Measurements from ENCODE around the gene SPATA33.
A peak's percentile ranks its signal among the peaks of the same experiment; 100 is the strongest.

SPATA33 gene

GRCh38 chr16:89695086-89695874 is 37.6 kb downstream of the SPATA33 start:
- Histone ChIP-seq H3K4me3 (ENCODE audit: insufficient read depth in 1 of 2, low read depth in 1 of 2, low read length in 2 of 2) (no peak overlapping the region), H3K27ac (ENCODE audit: low read length, poor library complexity, severe bottlenecking) (no peak overlapping the region), H3K9me3 (ENCODE audit: control insufficient read depth, low read length) (no peaks in the 10 kb centered on the region), H3K36me3 (ENCODE audit: control insufficient read depth in 1 of 2, insufficient read depth in 2 of 2, low read depth in 1 of 2, low read length in 2 of 2) (peaks cover 45 to 76% of the 10 kb centered on the region in 2 experiments), H3K9ac (ENCODE audit: low read length) (no peak overlapping the region), H3K79me1 (replicated peaks; ENCODE audit: low read length, poor library complexity, severe bottlenecking) (peaks cover 35% of the 10 kb centered on the region), H3K4ac (ENCODE audit: low read depth in 1 of 2, low read length in 2 of 2) (no peak overlapping the region), H3K4me2 (ENCODE audit: low read length, poor library complexity, severe bottlenecking) (no peak overlapping the region), H3K4me1 (ENCODE audit: control insufficient read depth, insufficient read depth, low read depth, low read length) (peaks cover 32% of the 10 kb centered on the region), H2AK5ac (ENCODE audit: low read length, severe bottlenecking) (no peak overlapping the region), H2BK12ac (ENCODE audit: low read length in 2 of 2) (no peak overlapping the region), H4K8ac (ENCODE audit: low read length) (no peak overlapping the region), H2AFZ (ENCODE audit: low read depth, low read length) (no peak overlapping the region), H2BK120ac (ENCODE audit: low read depth, low read length) (no peak overlapping the region), H4K91ac (ENCODE audit: low read length) (peak overlapping the region; percentile 55), H2BK5ac (ENCODE audit: low read depth, low read length, poor library complexity, severe bottlenecking) (peak overlapping the region; percentile 10), H3K27me3 (ENCODE audit: control insufficient read depth in 1 of 2, insufficient read depth in 1 of 2, low read length in 2 of 2) (no peaks in the 10 kb centered on the region), H3K18ac (ENCODE audit: low read depth in 1 of 2, low read length in 2 of 2) (no peak overlapping the region), H2BK15ac (ENCODE audit: low read depth, poor library complexity, severe bottlenecking) (no peak overlapping the region), H3K23ac (ENCODE audit: low read length in 2 of 2) (no peak overlapping the region), H3K14ac (ENCODE audit: low read length in 2 of 2) (no peak overlapping the region)
- 94% methylated on average over 31 of the region's 31 CpGs for WGBS
- no peak for DNase-seq

- Histone ChIP-seq H3K23ac (ENCODE audit: low read length in 2 of 2) (no peak overlapping the region), H4K91ac (ENCODE audit: low read length) (no peak overlapping the region), H3K4ac (ENCODE audit: low read depth in 1 of 2, low read length in 2 of 2) (no peak overlapping the region), H3K27me3 (ENCODE audit: control insufficient read depth in 1 of 2, insufficient read depth in 1 of 2, low read length in 2 of 2) (no peaks in the 10 kb centered on the region), H3K14ac (ENCODE audit: low read length in 2 of 2) (no peak overlapping the region), H2AFZ (ENCODE audit: low read depth, low read length) (no peak overlapping the region), H4K8ac (ENCODE audit: low read length) (no peak overlapping the region), H3K4me3 (ENCODE audit: insufficient read depth in 1 of 2, low read depth in 1 of 2, low read length in 2 of 2) (peak overlapping the region in 1 of 2 experiments; percentile 15), H3K36me3 (ENCODE audit: control insufficient read depth in 1 of 2, insufficient read depth in 2 of 2, low read depth in 1 of 2, low read length in 2 of 2) (peaks cover 41 to 70% of the 10 kb centered on the region in 2 experiments), H3K4me2 (ENCODE audit: low read length, poor library complexity, severe bottlenecking) (no peak overlapping the region), H3K27ac (ENCODE audit: low read length, poor library complexity, severe bottlenecking) (no peak overlapping the region), H3K4me1 (ENCODE audit: control insufficient read depth, insufficient read depth, low read depth, low read length) (peaks cover 40% of the 10 kb centered on the region), H2BK12ac (ENCODE audit: low read length in 2 of 2) (peak overlapping the region in 1 of 2 experiments; percentile 32), H3K79me1 (replicated peaks; ENCODE audit: low read length, poor library complexity, severe bottlenecking) (peaks cover 33% of the 10 kb centered on the region), H2BK15ac (ENCODE audit: low read depth, poor library complexity, severe bottlenecking) (no peak overlapping the region), H2BK5ac (ENCODE audit: low read depth, low read length, poor library complexity, severe bottlenecking) (no peak overlapping the region), H2AK5ac (ENCODE audit: low read length, severe bottlenecking) (no peak overlapping the region), H3K9ac (ENCODE audit: low read length) (no peak overlapping the region), H3K9me3 (ENCODE audit: control insufficient read depth, low read length) (no peaks in the 10 kb centered on the region), H3K18ac (ENCODE audit: low read depth in 1 of 2, low read length in 2 of 2) (no peak overlapping the region), H2BK120ac (ENCODE audit: low read depth, low read length) (no peak overlapping the region)
- DNase-seq: no peak
- WGBS: 86% methylated on average over 25 of the region's 25 CpGs
Observed at GRCh38 chr16:89695875-89696669, 38.4 kb downstream of the SPATA33 start.

GRCh38 chr16:89696670-89697128 is 39.1 kb downstream of the SPATA33 start:
- peaks cover 38% of the 10 kb centered on the region for H3K4me1 ChIP-seq (ENCODE audit: control insufficient read depth, insufficient read depth, low read depth, low read length)
- no peak overlapping the region for H3K27ac ChIP-seq (ENCODE audit: low read length, poor library complexity, severe bottlenecking)
- 71% methylated on average over 17 of the region's 18 CpGs for WGBS

GRCh38 chr16:89697161-89697615 is 39.6 kb downstream of the SPATA33 start:
- H3K36me3 ChIP-seq (ENCODE audit: control insufficient read depth in 1 of 2, insufficient read depth in 2 of 2, low read depth in 1 of 2, low read length in 2 of 2): peaks cover 29 to 59% of the 10 kb centered on the region in 2 experiments
- no peak overlapping the region for H2BK5ac ChIP-seq (ENCODE audit: low read depth, low read length, poor library complexity, severe bottlenecking)
- peaks cover 25% of the 10 kb centered on the region for H3K79me1 ChIP-seq (replicated peaks; ENCODE audit: low read length, poor library complexity, severe bottlenecking)
- H3K27me3 ChIP-seq (ENCODE audit: control insufficient read depth in 1 of 2, insufficient read depth in 1 of 2, low read length in 2 of 2): peaks cover 0 to 2% of the 10 kb centered on the region in 2 experiments
- H3K27ac ChIP-seq (ENCODE audit: low read length, poor library complexity, severe bottlenecking): no peak overlapping the region
- H2AK5ac ChIP-seq (ENCODE audit: low read length, severe bottlenecking): no peak overlapping the region
- H3K14ac ChIP-seq (ENCODE audit: low read length in 2 of 2): no peak overlapping the region
- no peak overlapping the region for H2BK120ac ChIP-seq (ENCODE audit: low read depth, low read length)
- H3K4ac ChIP-seq (ENCODE audit: low read depth in 1 of 2, low read length in 2 of 2): no peak overlapping the region
- WGBS: 96% methylated on average over 19 of the region's 19 CpGs
- H3K4me3 ChIP-seq (ENCODE audit: insufficient read depth in 1 of 2, low read depth in 1 of 2, low read length in 2 of 2): no peak overlapping the region
- no peak overlapping the region for H3K4me2 ChIP-seq (ENCODE audit: low read length, poor library complexity, severe bottlenecking)
- no peaks in the 10 kb centered on the region for H3K9me3 ChIP-seq (ENCODE audit: control insufficient read depth, low read length)
- no peak overlapping the region for H3K23ac ChIP-seq (ENCODE audit: low read length in 2 of 2)
- DNase-seq: no peak
- H3K4me1 ChIP-seq (ENCODE audit: control insufficient read depth, insufficient read depth, low read depth, low read length): peaks cover 36% of the 10 kb centered on the region
- no peak overlapping the region for H4K91ac ChIP-seq (ENCODE audit: low read length)
- H4K8ac ChIP-seq (ENCODE audit: low read length): no peak overlapping the region
- no peak overlapping the region for H3K18ac ChIP-seq (ENCODE audit: low read depth in 1 of 2, low read length in 2 of 2)
- no peak overlapping the region for H2BK12ac ChIP-seq (ENCODE audit: low read length in 2 of 2)
- H2AFZ ChIP-seq (ENCODE audit: low read depth, low read length): no peak overlapping the region
- H3K9ac ChIP-seq (ENCODE audit: low read length): no peak overlapping the region
- no peak overlapping the region for H2BK15ac ChIP-seq (ENCODE audit: low read depth, poor library complexity, severe bottlenecking)

More at GRCh38 chr16:89696670-89697128, 39.1 kb downstream of the SPATA33 start:
- Histone ChIP-seq H4K91ac (ENCODE audit: low read length) (peak overlapping the region; percentile 18), H3K4me2 (ENCODE audit: low read length, poor library complexity, severe bottlenecking) (no peak overlapping the region), H2BK5ac (ENCODE audit: low read depth, low read length, poor library complexity, severe bottlenecking) (no peak overlapping the region), H2BK15ac (ENCODE audit: low read depth, poor library complexity, severe bottlenecking) (no peak overlapping the region), H4K8ac (ENCODE audit: low read length) (peak overlapping the region; percentile 19), H3K9me3 (ENCODE audit: control insufficient read depth, low read length) (no peaks in the 10 kb centered on the region), H3K79me1 (replicated peaks; ENCODE audit: low read length, poor library complexity, severe bottlenecking) (peaks cover 28% of the 10 kb centered on the region), H3K4ac (ENCODE audit: low read depth in 1 of 2, low read length in 2 of 2) (no peak overlapping the region), H3K27me3 (ENCODE audit: control insufficient read depth in 1 of 2, insufficient read depth in 1 of 2, low read length in 2 of 2) (no peaks in the 10 kb centered on the region), H2AK5ac (ENCODE audit: low read length, severe bottlenecking) (no peak overlapping the region), H3K36me3 (ENCODE audit: control insufficient read depth in 1 of 2, insufficient read depth in 2 of 2, low read depth in 1 of 2, low read length in 2 of 2) (peaks cover 34 to 64% of the 10 kb centered on the region in 2 experiments), H3K18ac (ENCODE audit: low read depth in 1 of 2, low read length in 2 of 2) (no peak overlapping the region), H3K4me3 (ENCODE audit: insufficient read depth in 1 of 2, low read depth in 1 of 2, low read length in 2 of 2) (peak overlapping the region in 1 of 2 experiments; percentile 15), H2BK120ac (ENCODE audit: low read depth, low read length) (no peak overlapping the region), H3K23ac (ENCODE audit: low read length in 2 of 2) (no peak overlapping the region), H2BK12ac (ENCODE audit: low read length in 2 of 2) (peak overlapping the region; percentile 32 to 42), H3K9ac (ENCODE audit: low read length) (no peak overlapping the region), H3K14ac (ENCODE audit: low read length in 2 of 2) (no peak overlapping the region), H2AFZ (ENCODE audit: low read depth, low read length) (no peak overlapping the region)
- DNase-seq: peak; percentile 36

All from mesenchymal stem cell (in vitro differentiated cells and primary cell).